Measurements from ENCODE around the gene WDR72.
"Not testable (repeated sequence)": the region's sequence is repeated elsewhere in the genome, so short reads cannot be mapped to it uniquely, and the experiment has no call there.

The WDR72 gene

GRCh38 chr15:53759411-53759931, at the start of gene WDR72:
TSS of gene WDR72 (minus strand) at chr15:53759663. CDS start at chr15:53733149, 26,514 bp downstream.
- DNase-seq = no peak

GRCh38 chr15:53808058-53808706, 48.7 kb upstream of the WDR72 start:
- DNase-seq = no peak

- DNase-seq = no peak
These were observed 48.0 kb upstream of the WDR72 start for GRCh38 chr15:53807501-53807900.

GRCh38 chr15:53802672-53803071, 43.2 kb upstream of the WDR72 start:
- no peak for DNase-seq

GRCh38 chr15:53791581-53791980, 32.1 kb upstream of the WDR72 start:
- DNase-seq = no peak

GRCh38 chr15:53789654-53790375, 30.4 kb upstream of the WDR72 start:
- DNase-seq = no peak

GRCh38 chr15:53786401-53786800, 26.9 kb upstream of the WDR72 start:
- no peak for DNase-seq

GRCh38 chr15:53785241-53785640, 25.8 kb upstream of the WDR72 start:
- not testable (repeated sequence) for DNase-seq

GRCh38 chr15:53762916-53763315, 3.5 kb upstream of the WDR72 start:
- DNase-seq = no peak

GRCh38 chr15:53758412-53758811, 1.1 kb downstream of the WDR72 start:
- DNase-seq = no peak

- DNase-seq = no peak
These were observed 1.6 kb downstream of the WDR72 start for GRCh38 chr15:53757906-53758305.

- DNase-seq = no peak
These were observed 5.7 kb downstream of the WDR72 start for GRCh38 chr15:53753813-53754212.

- DNase-seq = no peak
These were observed 7.1 kb downstream of the WDR72 start for GRCh38 chr15:53752406-53752805.

GRCh38 chr15:53747501-53748068, 11.9 kb downstream of the WDR72 start:
- no peak for DNase-seq

GRCh38 chr15:53746101-53746500, 13.4 kb downstream of the WDR72 start:
- no peak for DNase-seq

- no peak for DNase-seq
These were observed 19.8 kb downstream of the WDR72 start for GRCh38 chr15:53739651-53740050.

GRCh38 chr15:53739187-53739586, 20.3 kb downstream of the WDR72 start:
- no peak for DNase-seq

GRCh38 chr15:53721334-53722087, 38.0 kb downstream of the WDR72 start:
- no peak for DNase-seq

GRCh38 chr15:53716909-53717876, 42.3 kb downstream of the WDR72 start:
- peak; percentile 5 for DNase-seq

- DNase-seq = no peak
These were observed 46.2 kb downstream of the WDR72 start for GRCh38 chr15:53713218-53713617.

- DNase-seq = no peak
These were observed 48.6 kb downstream of the WDR72 start for GRCh38 chr15:53710906-53711305.

GRCh38 chr15:53709821-53710220, 49.6 kb downstream of the WDR72 start:
- no peak for DNase-seq
